RWPE2 (cell line): ENCODE results near the gene LYST.

Experiments used
- ATAC-seq: fragments of 200-7000 bp; cut with Tn5 transposase; 3 replicates; pipeline ENCODE4 v1.9.1; 2021; ENCODE audit warnings: low read depth
- DNase-seq: peaks from one replicate; pipeline ENCODE4 v3.0.0-alpha.2; 2020; ENCODE audit warnings: low spot score
- H3K27ac ChIP-seq: fragments of 450-650 bp; 2 replicates; pipeline ENCODE4 v1.5.1; 2017; ENCODE audit warnings: mild to moderate bottlenecking; ENCODE audit not compliant: poor library complexity, severe bottlenecking
- H3K27me3 ChIP-seq: fragments of 250-450 bp; sonication (Bioruptor Pico); 2 replicates; pipeline ENCODE4 v1.5.1; 2021; ENCODE audit warnings: mild to moderate bottlenecking, moderate library complexity; ENCODE audit not compliant: insufficient read depth, poor library complexity, severe bottlenecking
- H3K36me3 ChIP-seq: fragments of 250-450 bp; sonication (Bioruptor Pico); 2 replicates; pipeline ENCODE4 v1.5.1; 2020; ENCODE audit warnings: low read depth, mild to moderate bottlenecking, moderate library complexity
- H3K4me1 ChIP-seq: fragments of 250-450 bp; sonication (Bioruptor Pico); 2 replicates; pipeline ENCODE4 v1.5.1; 2021; ENCODE audit warnings: mild to moderate bottlenecking, moderate library complexity; ENCODE audit not compliant: insufficient read depth, poor library complexity, severe bottlenecking
- H3K4me3 ChIP-seq: fragments of 250-450 bp; sonication (Bioruptor Pico); 2 replicates; pipeline ENCODE4 v1.5.1; 2021; ENCODE audit warnings: mild to moderate bottlenecking, moderate library complexity; ENCODE audit not compliant: severe bottlenecking
- H3K9me3 ChIP-seq: fragments of 250-450 bp; sonication (Bioruptor Pico); 2 replicates; pipeline ENCODE4 v1.5.1; 2021; ENCODE audit warnings: mild to moderate bottlenecking, moderate library complexity; ENCODE audit not compliant: severe bottlenecking
- CTCF ChIP-seq: fragments of 450-650 bp; IDR thresholded peaks from one replicate; pipeline ENCODE4 v1.5.1; 2017; ENCODE audit warnings: mild to moderate bottlenecking, moderate library complexity; ENCODE audit not compliant: poor library complexity, severe bottlenecking

The LYST gene

GRCh38 chr1:235657747-235658526 is 208.8 kb downstream of the LYST start:
- H3K27ac ChIP-seq = no peak overlapping the region
- no peak for DNase-seq
- no peaks in the 10 kb centered on the region for H3K27me3 ChIP-seq

GRCh38 chr1:235657269-235657668 is 209.4 kb downstream of the LYST start:
- Histone ChIP-seq H3K27me3 (no peaks in the 10 kb centered on the region), H3K36me3 (no peaks in the 10 kb centered on the region), H3K4me1 (no peaks in the 10 kb centered on the region), H3K4me3 (no peak overlapping the region), H3K27ac (no peak overlapping the region), H3K9me3 (no peaks in the 10 kb centered on the region)
- TF ChIP-seq CTCF = no peak
- ATAC-seq = no peak
- DNase-seq = no peak

More at GRCh38 chr1:235657747-235658526, 208.8 kb downstream of the LYST start:
- Histone ChIP-seq H3K9me3 (no peaks in the 10 kb centered on the region), H3K4me1 (no peaks in the 10 kb centered on the region), H3K4me3 (no peak overlapping the region), H3K36me3 (no peaks in the 10 kb centered on the region)
- TF ChIP-seq CTCF = no peak
- no peak for ATAC-seq

- ATAC-seq (no peak), DNase-seq (no peak)
- Histone ChIP-seq H3K4me3 (no peak overlapping the region), H3K27me3 (peaks cover 19% of the 10 kb centered on the region), H3K4me1 (no peaks in the 10 kb centered on the region), H3K36me3 (no peaks in the 10 kb centered on the region), H3K9me3 (no peaks in the 10 kb centered on the region), H3K27ac (no peak overlapping the region)
- no peak for TF ChIP-seq CTCF
Measured at GRCh38 chr1:235652364-235652763, 214.3 kb downstream of the LYST start.

GRCh38 chr1:235651170-235651806 is 215.4 kb downstream of the LYST start:
- ATAC-seq (no peak), DNase-seq (no peak)
- H3K27ac ChIP-seq = no peak overlapping the region
- no peak for TF ChIP-seq CTCF
- no peak overlapping the region for H3K4me3 ChIP-seq
- peaks cover 19% of the 10 kb centered on the region for H3K27me3 ChIP-seq
- no peaks in the 10 kb centered on the region for H3K4me1 ChIP-seq
- no peaks in the 10 kb centered on the region for H3K9me3 ChIP-seq
- no peaks in the 10 kb centered on the region for H3K36me3 ChIP-seq
